KBM-7 (cell line): ENCODE measurements around the gene WNT3.

ENCODE experiments used
- DNase-seq: peaks from one replicate; pipeline ENCODE4 v3.0.0-alpha.2; 2015
- in situ Hi-C: fragments of 300-500 bp; cut with MboI; formaldehyde crosslinking; loops from 2 replicates; pipeline ENCODE4 v1.14.3; 2020; ENCODE audit warnings: low sequenced_read_pairs, low pct_unique_long_range_greater_than_20kb, mixed read lengths

WNT3 gene, protein sequence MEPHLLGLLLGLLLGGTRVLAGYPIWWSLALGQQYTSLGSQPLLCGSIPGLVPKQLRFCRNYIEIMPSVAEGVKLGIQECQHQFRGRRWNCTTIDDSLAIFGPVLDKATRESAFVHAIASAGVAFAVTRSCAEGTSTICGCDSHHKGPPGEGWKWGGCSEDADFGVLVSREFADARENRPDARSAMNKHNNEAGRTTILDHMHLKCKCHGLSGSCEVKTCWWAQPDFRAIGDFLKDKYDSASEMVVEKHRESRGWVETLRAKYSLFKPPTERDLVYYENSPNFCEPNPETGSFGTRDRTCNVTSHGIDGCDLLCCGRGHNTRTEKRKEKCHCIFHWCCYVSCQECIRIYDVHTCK

DNA sequence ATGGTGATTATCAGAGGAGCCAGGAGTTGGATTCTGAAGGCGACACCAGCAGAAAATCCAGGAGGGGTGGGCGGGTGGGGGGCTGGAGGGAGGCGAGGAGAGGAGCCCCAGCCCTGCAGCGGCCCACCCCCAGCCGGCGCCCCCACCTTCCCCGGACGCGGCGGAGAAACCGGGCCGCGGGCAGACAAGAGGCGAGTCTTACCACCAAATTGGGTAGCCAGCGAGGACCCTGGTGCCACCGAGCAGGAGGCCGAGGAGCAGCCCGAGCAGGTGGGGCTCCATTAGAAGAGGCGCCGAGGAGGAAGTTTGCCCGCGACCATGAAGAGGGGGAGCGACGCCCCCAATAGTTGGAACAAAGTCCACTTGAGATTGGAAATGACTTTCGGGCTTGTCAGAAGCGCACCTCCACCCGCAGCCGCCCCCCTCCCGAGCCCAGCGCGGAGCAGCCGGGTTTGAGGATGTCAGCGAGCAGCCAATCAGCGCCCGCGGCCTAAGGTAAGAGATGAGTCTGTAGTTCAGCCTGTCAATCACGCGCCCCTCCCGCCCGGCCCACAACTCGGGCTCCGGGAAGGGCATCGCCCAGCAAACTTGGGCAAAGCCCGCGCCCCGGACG lies at the start of gene WNT3:
TSS of gene WNT3 (minus strand) at position 377 of the 613 bp plus-strand sequence. CDS start at position 282, 95 bp downstream.
- in situ Hi-C loops: loop anchor here (25.0 kb wide), 1 partner anchor 831 kb away; the partner anchor contains the start of gene STH
- no peak for DNase-seq

DNA sequence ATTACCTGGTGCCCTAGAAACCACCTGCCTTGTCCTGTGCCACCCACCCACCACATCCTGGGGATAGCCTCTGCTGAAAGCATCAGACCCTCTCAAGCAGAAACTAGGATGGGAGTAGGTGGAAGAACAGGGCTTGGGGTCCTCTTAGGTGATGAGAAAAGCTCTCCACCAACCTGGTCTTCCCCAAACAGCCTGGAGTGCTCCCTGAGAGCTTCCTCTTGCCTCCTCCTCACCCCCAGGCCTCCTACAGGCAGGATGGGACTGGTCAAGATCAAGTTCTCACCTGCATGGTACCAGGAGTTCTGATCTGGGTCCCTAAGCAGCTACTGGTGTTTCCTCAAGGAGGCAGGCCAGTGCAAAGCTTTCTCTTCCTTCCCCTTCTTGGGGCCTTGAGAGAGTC lies 48.3 kb upstream of the WNT3 start:
- no peak for DNase-seq
- in situ Hi-C loops: no loop called here

DNA sequence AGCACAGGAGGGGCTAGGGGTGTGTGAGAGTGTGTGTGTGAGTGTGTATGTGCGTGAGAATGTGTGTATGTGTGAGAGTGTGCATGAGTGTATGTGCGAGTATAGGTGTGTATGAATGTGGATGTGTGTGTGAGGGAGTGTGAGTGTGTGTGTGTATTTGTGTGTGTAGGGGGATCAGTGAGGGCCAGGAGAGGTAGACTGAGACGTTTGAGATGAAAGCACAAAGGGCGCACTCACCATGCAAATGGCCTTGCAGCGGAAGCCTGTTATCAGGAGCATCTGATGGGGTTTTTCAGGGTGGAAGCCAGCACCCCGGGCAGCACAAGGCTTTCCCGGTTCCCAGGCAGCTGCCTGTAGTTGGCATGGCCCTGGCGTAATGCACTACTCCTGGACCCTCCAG lies 47.8 kb upstream of the WNT3 start:
- in situ Hi-C loops: no loop called here
- DNase-seq: no peak

DNA sequence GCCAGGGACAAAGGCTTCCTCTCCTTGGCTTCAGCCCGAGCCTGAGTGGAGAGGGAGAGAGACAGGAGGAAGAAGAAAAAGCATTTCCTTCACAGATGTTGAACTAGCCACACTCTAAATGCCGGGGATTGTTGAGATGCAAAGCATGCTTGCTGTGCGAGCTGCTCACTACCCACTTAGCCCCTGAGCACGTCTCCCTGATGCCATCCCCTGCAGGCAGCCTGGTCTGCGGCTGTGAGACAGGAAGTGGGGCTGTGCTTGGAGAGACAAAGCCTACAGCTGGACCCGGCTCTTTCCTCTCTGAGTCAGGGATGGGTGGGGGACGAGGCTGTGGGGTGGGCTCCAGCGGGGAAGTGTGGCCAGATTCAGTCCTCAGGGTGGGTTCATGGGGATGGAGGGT lies 46.6 kb upstream of the WNT3 start:
- peak; percentile 18 for DNase-seq
- in situ Hi-C loops: no loop called here

DNA sequence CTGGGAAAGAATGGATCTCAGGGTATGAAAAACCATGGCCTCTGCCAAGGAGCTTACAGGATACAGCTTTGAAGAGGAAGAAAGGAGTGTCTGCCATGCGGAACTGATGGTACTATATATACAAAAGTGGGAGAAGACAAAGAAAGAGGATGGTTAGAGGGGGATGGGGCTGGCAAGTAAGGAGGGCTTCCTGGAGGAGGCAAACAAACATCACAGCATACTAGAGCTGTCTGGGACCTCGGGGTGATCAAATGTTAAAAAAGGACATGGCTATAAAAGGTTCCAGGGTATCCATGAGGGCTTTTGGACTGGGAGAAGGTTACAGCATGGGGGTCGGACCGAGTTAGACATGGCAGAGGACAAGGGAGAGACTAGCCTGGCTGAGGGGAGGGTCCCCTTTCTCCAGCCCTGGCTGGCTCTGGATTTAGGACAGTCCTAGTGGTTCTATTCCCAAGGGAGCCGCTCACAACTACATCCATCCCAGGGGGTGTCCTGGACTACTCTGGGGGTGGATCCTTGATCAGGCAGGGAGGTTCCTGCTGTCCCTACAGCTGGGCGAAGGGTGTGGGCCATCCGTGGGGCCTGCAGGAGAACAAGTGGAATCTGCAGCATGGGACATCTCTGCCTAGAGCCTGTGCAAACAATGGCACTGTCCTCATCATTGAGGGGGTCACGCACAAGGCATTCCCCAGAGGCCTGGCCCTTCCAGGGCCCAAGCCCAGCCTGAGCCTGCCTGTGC lies 45.1 kb upstream of the WNT3 start:
- in situ Hi-C loops: no loop called here
- no peak for DNase-seq

DNA sequence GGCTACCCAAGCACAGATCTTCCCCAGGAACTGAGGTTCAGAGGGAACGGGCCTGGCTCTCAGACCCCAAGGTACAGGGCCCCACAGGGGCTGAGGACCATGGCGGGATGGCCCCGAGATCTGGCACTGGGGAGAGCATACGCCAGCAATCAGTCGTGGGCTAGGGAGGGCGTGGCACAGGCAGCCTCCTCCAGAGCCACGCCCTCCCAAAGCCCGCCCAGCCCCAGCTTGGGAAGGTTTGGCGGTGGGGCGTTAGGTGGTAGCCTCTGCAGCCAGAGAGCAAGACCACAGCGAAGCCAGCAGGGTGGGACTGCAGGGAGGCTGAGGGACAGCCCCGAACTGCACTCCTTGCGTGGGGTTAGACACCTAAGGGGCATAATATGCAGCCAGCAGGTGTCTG lies 44.5 kb upstream of the WNT3 start:
- in situ Hi-C loops: no loop called here

DNA sequence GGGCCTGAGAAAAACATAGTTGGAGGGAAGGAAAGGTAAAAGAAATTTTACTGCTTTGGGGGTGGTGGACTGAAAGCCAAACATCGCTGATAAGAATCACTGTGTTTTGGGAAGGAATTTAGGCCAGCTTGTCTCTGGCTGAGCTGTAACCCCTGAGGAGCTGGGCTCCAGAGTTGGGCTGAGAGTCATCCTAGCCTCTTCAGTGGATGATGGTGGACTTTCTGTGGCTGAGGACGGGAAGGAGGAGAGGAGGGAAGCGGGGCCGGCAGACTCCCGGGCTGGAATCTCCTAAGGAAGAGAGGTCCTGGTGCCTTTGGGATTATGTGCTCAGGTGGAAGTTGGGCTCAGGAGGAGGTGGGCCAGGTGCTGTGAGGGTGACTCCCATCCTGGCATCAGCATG lies 41.5 kb upstream of the WNT3 start:
- no peak for DNase-seq
- in situ Hi-C loops: loop anchor here (10.0 kb wide), 1 partner anchor 75 kb away; no protein-coding TSS in a partner anchor

More for the DNA sequence above, 44.5 kb upstream of the WNT3 start:
- no peak for DNase-seq

DNA sequence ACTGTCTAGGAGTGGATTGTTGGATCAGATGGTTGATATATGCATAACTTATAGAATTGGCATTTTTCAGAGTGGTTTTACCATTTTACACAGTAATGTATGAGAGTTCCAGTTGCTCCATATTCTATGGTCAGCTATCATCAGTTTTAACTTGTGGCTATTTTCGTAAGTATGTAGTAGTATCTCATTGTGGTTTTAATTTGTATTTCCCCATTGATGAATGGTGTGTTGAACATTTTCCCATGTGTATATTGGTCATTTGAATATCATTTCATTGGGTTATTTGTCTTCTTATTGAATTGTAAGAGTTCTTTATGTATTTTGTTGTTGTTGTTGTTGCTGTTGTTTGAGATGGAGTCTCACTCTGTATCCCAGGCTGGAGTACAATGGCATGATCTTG lies 39.1 kb upstream of the WNT3 start:
- in situ Hi-C loops: loop anchor here (10.0 kb wide), 1 partner anchor 77 kb away; no protein-coding TSS in a partner anchor
- no peak for DNase-seq

DNA sequence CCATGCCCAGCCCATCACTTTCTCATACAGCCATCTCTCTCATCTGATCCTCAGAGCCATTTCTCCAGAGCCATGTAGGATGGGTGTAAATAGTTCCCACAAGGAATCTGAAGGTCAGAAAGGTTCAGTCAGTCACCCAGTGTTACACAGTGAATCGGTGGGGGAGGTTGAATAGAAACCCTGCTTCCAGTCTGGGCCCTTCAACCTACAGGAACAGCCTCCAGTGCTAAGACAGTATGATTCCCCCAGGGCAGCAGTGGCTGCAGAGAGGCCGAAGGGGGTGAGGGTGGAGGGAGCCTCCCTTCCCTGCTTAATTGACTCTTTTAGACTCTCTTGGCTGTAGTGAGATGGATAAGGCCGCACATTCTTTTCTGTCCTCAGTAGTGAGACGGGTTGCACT lies 36.5 kb upstream of the WNT3 start:
- DNase-seq: no peak
- in situ Hi-C loops: loop anchor here (10.0 kb wide), 1 partner anchor 80 kb away; no protein-coding TSS in a partner anchor

DNA sequence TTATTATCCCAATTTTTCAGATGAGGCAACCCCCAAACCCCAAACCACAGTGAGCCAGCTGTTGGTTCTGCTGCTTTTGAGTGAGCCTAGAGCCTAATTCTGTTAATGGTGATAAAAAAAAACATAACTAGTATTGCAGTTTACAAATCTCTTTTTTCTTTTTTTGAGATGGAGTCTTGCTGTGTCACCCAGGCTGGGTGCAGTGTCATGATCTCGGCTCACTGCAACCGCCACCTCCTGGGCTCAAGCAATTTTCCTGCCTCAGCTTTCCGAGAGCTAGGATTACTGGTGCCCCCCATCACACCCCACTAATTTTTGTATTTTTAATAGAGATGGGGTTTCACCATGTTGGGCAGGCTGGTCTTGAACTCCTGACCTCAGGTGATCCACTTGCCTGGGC lies 36.0 kb upstream of the WNT3 start:
- in situ Hi-C loops: loop anchor here (10.0 kb wide), 1 partner anchor 80 kb away; no protein-coding TSS in a partner anchor

DNA sequence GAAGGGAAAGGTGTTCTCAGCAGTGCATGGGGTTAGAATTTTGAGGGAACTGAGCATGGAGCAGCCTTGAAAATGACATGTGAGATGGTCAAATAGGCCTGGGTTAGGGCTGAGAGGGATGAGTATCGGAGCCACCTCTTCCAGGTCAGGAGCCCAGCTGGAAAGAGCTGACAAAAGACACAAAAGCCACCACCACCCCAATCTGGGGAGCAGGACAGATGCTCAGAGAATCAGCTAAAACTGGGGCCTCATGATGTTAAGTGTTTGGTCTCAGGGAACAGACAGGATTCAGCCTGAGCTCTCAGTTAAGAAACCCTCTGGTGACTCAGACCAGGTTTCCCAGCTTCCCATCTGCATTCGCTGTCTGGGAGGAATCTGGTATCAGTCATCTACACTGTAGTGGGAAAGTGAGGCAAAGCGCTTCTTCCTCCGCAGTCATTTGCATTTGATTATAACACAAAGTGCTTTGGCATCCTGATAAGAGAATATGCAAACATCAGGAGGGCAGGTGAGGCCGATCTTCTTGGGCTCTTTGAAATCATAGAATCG lies 35.5 kb upstream of the WNT3 start:
- in situ Hi-C loops: loop anchor here (10.0 kb wide), 1 partner anchor 81 kb away; no protein-coding TSS in a partner anchor

More for the DNA sequence above, 36.0 kb upstream of the WNT3 start:
- no peak for DNase-seq

DNA sequence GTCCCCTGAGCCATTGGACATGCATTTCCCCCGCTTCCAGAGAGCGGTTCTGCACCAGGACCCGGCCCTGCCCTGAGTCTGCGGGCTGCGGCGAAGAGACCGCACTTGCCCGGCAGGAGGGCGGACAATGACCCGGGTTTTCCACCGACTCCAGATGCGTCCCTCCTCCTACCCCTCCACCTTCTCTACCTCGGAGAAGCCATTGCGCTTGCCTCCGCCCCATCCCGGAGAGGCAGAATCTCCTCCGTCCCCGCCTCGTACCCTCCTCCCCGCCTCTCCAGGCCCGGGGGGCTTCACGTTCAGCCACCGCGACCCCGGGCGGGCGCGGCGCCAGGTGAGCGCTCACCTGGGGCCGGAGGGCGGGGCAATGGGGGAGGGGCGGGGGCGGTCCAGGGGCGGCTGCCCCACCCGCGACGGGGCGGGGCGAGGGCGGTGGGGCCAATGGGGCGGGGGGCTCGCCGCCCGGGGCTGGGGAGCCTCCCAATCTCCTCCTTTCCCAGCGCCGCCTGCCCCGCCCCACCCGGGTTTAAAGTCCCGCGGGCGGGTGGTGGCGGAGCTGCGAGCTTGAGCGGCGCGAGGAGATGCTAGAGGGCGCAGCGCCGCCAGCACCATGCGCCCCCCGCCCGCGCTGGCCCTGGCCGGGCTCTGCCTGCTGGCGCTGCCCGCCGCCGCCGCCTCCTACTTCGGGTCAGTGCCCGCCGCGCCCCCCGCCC lies 32.7 kb upstream of the WNT3 start, which contains the start of gene WNT9B:
TSS of gene WNT9B (plus strand) at position 555 of the 713 bp plus-strand sequence. CDS start at position 611, 56 bp downstream.
- in situ Hi-C loops: loop anchor here (10.0 kb wide), 1 partner anchor 84 kb away; no protein-coding TSS in a partner anchor
- DNase-seq: no peak

More for the DNA sequence above, 35.5 kb upstream of the WNT3 start:
- DNase-seq: no peak

DNA sequence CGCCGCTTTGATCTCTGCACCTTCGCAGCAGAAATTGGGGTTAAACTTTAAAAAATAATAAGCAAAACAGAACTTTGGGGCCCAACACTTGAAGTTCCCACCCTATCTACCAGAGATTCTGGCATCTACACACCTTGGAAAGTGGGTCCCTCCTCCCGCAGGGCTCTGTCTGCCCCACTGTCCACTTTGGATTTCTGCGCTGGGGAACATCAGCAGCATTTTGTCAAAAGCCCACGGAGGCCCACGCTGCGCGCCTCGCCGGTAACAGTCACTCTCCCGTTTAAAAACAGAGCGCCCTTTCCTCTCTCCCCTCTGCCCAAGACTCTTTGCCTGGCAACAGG lies 32.2 kb upstream of the WNT3 start:
- DNase-seq: no peak
- in situ Hi-C loops: loop anchor here (10.0 kb wide), 1 partner anchor 84 kb away; no protein-coding TSS in a partner anchor

DNA sequence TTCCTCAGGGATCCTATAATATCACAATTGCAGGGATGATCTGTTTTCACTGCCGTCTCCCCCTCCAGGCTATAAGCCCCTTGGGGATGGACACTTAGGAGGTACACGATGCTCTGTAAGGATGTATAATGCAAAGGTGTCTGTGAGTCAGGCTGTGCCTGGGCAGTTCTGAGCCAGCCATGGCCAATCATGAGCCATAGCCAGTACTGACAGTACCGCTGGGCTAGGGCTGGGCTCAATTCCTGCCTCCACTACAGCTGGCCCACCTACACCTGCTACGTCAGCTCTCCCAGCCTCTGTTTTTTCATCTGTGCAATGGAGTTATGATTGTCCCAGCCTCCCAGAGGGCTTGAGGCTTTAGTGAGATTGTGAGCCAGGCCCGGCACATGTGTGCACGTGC lies 30.0 kb upstream of the WNT3 start:
- no peak for DNase-seq
- in situ Hi-C loops: no loop called here

DNA sequence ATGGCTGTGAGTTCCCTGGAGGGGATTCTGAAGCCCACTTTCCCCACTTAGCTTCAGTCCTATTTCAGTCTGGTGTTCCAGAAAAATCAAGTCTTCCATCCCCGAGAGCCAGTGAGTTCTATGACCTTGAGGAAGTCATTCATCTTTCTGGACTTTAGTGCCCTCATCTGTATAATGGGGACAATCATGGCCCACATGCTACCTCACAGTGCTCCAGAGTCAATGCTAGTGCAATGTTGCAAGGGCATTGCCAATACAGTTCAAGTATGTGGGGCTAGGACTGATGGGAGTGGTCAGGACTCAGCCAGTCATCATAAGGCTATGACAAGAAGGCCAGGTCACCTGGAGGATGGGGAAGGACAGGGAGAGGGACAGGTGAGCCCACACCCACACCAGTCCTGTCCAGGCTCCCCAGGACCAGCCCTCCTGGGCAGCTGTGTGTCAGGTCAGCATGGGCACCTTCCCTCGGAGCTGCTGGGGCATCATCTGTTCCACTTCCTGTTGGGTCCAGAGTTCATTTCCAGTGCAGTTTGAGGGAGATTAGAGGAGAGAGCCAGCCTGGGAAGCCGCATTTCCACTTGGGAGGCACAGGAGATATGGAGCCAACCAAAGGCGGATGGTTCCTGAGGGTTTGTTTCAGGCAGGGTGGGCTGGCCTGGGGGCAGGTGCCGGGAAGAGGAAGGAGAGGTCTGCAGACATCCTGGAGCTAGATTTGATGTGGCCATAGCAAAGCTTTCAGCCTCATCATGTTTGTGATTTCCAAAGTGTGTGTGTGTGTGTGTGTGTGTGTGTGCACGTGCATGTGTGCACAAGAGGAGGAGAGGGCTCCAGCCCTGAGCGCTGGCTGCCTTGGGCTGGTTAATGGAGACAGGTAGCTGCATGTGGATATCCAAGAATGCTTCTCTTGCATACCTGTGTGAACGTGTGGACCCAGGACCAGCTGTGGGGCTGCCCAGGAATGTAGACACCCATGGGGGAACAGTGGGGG lies 29.0 kb upstream of the WNT3 start:
- in situ Hi-C loops: no loop called here
- DNase-seq: no peak

DNA sequence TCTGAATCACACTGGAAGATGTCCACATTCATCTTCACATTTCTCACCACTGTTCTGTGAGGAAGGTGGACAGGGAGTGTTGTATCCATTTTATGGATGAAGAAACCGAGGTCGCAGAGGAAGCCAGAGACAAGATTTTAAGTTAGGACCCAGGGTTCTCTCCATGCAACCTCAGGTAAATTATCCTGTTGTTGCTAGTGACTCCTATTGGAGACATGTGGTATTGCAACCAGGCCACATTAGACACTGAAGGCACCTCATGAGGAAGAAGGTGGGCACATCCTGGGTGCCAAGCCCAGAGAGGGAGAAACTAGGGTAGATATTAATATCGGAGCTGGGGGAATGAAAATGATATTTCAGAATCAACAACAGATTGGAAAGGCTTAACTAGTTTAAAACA lies 24.3 kb upstream of the WNT3 start:
- in situ Hi-C loops: no loop called here
- DNase-seq: peak; percentile 27

DNA sequence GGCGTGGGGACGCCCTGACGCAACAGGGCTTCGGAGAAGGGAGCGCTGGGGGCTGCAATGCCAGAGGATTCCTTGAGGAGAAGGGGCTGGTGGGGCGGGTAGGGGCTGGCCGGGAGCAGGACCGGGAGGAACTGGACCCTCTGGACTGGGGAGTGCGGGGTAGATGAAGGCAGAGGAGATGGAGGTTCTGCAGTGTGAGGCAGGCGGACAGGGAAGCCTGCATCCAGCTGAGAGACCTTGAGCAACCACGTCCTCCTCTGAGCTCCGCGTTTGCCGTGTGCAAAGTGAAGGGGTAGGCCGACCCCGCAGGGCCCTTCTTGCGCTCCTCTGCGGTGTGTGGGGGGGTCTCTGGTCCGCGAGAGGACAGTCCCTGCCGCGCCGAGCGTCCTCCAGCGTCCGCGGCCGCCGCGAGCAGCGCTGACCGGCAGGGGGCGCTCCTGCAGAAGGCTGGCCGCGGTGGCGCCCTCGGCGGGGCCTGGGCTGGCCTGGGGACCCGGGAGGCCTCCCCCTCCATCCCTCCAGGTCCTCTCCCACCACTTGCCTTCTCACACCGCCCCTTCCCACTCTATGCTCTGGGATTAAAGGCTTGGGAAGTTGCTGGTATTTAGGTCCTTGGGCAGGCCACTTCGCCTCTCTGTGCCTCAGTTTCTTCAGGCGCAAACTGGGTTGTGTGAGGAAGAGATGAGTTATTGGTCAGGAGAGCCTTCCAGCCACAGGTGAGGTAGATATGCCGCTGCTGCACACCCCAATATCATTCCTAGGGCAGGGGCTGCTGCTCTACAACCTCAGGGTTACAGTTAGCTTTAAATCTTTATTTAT lies 23.3 kb upstream of the WNT3 start:
- peak; percentile 42 for DNase-seq
- in situ Hi-C loops: no loop called here
